Ascending aorta (tissue), 2 donors: ENCODE measurements around the gene SRC. TPM values are rescaled to one million over a fixed set of nuclear protein-coding genes. Genes with fewer than 3 reads are reported as not detected.

Experiments used
- DNase-seq, 2 donors: peaks; one replicate each; pipeline ENCODE4 v3.0.0-alpha.2; 2019; ENCODE audit warnings: low spot score in 2 of 2
- H3K27ac ChIP-seq, 2 donors: fragments of 200-600 bp; sonication (generic); one replicate each; pipeline ENCODE4 v1.5.1; 2016 to 2017; ENCODE audit warnings: mild to moderate bottlenecking in 1 of 2
- H3K27me3 ChIP-seq: fragments of 200-600 bp; sonication (generic); one replicate; pipeline ENCODE4 v1.5.1; 2017
- H3K36me3 ChIP-seq, 2 donors: fragments of 200-600 bp; sonication (generic); one replicate each; pipeline ENCODE4 v1.5.1; 2016
- H3K4me1 ChIP-seq, 2 donors: fragments of 200-600 bp; sonication (generic); one replicate each; pipeline ENCODE4 v1.5.1; 2016 to 2017; ENCODE audit warnings: mild to moderate bottlenecking in 1 of 2
- H3K4me3 ChIP-seq, 2 donors: fragments of 200-600 bp; sonication (generic); one replicate each; pipeline ENCODE4 v1.5.1; 2016 to 2017; ENCODE audit warnings: mild to moderate bottlenecking in 1 of 2
- H3K9me3 ChIP-seq, 2 donors: fragments of 200-600 bp; sonication (generic); one replicate each; pipeline ENCODE4 v1.5.1; 2016
- intact Hi-C: fragments of 100-400 bp; cut with DNase I; formaldehyde crosslinking; loops from one replicate; pipeline ENCODE4 v1.15.1; 2023
- total RNA-seq: library from RNA; depleted of rRNA; stranded (reverse); fragments of >200 nt; gene quantifications from one replicate; pipeline ENCODE4 v1.1.0, GENCODE V29; 2016
- TF ChIP-seq, protein P1 (sequence below), 3 experiments: fragments of 200-600 bp in 2 of 3; fragments of 450-650 bp in 1 of 3; sonication (generic) in 2 of 3; IDR thresholded peaks; one replicate each; pipeline ENCODE4 v1.5.1; 2016 to 2019; ENCODE audit warnings: antibody characterized with exemption in 3 of 3, mild to moderate bottlenecking in 1 of 3, moderate library complexity in 1 of 3

SRC gene
- total RNA-seq, 1 donor from 2014 or later = 67.4 TPM

DNA sequence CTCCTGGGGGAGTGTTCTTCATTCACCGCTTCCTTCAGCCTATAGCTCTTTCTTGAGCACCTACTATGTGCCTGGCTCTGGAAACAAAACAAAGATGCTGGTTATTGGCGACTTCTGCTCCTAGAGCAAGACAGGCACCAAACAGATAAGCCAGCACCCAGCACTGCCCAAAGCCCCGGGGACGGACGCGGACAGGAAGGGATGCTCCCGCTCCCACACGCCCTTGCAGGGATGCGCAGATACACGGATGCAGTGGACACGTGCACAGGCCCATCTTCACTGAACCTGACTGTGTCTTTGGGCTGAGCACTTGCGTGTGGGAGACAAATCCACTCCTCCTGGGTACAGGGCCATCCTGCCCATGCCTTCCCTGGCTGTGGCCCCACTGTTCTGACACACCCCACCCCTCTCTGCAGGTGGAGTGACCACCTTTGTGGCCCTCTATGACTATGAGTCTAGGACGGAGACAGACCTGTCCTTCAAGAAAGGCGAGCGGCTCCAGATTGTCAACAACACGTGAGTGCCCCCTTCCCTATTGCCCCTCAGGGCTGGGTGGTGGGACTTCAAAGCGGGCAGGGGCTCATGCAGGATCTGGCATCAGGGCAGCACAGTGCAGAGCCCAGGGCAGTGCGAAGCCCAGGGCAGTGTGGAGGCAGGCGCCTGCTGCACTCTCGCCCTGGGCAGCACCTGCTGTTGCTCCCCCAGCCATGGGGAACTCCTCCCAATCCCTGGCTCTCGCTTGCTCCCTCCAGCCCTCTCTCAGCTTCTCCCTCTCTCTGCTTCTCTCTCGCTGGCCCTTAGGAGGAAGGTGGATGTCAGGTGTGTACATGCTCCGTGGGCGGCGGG is 39.9 kb downstream of the SRC start:
- Histone ChIP-seq H3K9me3 (no peaks in the 10 kb centered on the region), H3K27ac (no peak overlapping the region), H3K36me3 (peaks cover 24 to 32% of the 10 kb centered on the region in 2 donors), H3K4me1 (peaks cover 3 to 17% of the 10 kb centered on the region in 2 donors), H3K27me3 (no peaks in the 10 kb centered on the region), H3K4me3 (no peak overlapping the region)
- peak in 1 of 2 donors; percentile 61 for DNase-seq
- TF ChIP-seq, protein P1, sequence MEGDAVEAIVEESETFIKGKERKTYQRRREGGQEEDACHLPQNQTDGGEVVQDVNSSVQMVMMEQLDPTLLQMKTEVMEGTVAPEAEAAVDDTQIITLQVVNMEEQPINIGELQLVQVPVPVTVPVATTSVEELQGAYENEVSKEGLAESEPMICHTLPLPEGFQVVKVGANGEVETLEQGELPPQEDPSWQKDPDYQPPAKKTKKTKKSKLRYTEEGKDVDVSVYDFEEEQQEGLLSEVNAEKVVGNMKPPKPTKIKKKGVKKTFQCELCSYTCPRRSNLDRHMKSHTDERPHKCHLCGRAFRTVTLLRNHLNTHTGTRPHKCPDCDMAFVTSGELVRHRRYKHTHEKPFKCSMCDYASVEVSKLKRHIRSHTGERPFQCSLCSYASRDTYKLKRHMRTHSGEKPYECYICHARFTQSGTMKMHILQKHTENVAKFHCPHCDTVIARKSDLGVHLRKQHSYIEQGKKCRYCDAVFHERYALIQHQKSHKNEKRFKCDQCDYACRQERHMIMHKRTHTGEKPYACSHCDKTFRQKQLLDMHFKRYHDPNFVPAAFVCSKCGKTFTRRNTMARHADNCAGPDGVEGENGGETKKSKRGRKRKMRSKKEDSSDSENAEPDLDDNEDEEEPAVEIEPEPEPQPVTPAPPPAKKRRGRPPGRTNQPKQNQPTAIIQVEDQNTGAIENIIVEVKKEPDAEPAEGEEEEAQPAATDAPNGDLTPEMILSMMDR (IDR thresholded peaks at IDR 0.05) = no peak
- intact Hi-C loops = loop anchor here (2.0 to 10.0 kb wide), 2 partner anchors 29 to 191 kb away; no protein-coding TSS in a partner anchor

GRCh38 chr20:37386505-37387251 is 40.7 kb downstream of the SRC start:
- peak in 1 of 2 donors; percentile 61 for DNase-seq
- Histone ChIP-seq H3K4me1 (peaks cover 3 to 20% of the 10 kb centered on the region in 2 donors), H3K27ac (no peak overlapping the region), H3K27me3 (no peaks in the 10 kb centered on the region), H3K9me3 (no peaks in the 10 kb centered on the region), H3K36me3 (peaks cover 24 to 32% of the 10 kb centered on the region in 2 donors), H3K4me3 (no peak overlapping the region)
- intact Hi-C loops = loop anchor here (10.0 kb wide), 1 partner anchor 192 kb away; no protein-coding TSS in a partner anchor
- TF ChIP-seq, protein P1 (IDR thresholded peaks at IDR 0.05) = no peak

- Histone ChIP-seq H3K4me1 (peaks cover 3 to 20% of the 10 kb centered on the region in 2 donors), H3K4me3 (no peak overlapping the region), H3K9me3 (no peaks in the 10 kb centered on the region), H3K36me3 (peaks cover 24 to 32% of the 10 kb centered on the region in 2 donors), H3K27me3 (no peaks in the 10 kb centered on the region), H3K27ac (no peak overlapping the region)
- TF ChIP-seq, protein P1 (IDR thresholded peaks at IDR 0.05) = no peak
- DNase-seq = peak in 1 of 2 donors; percentile 56
- intact Hi-C loops = loop anchor here (10.0 kb wide), 1 partner anchor 193 kb away; no protein-coding TSS in a partner anchor
These were observed 41.8 kb downstream of the SRC start for GRCh38 chr20:37387519-37388269.

- peaks cover 8 to 23% of the 10 kb centered on the region in 2 donors for H3K4me1 ChIP-seq
- no peak overlapping the region for H3K4me3 ChIP-seq
- H3K27ac ChIP-seq = no peak overlapping the region
- TF ChIP-seq, protein P1 (IDR thresholded peaks at IDR 0.05) = no peak
- peaks cover 24 to 34% of the 10 kb centered on the region in 2 donors for H3K36me3 ChIP-seq
- peak in 1 of 2 donors; percentile 61 for DNase-seq
- intact Hi-C loops = loop anchor here (10.0 kb wide), 1 partner anchor 194 kb away; no protein-coding TSS in a partner anchor
- H3K9me3 ChIP-seq = no peaks in the 10 kb centered on the region
- no peaks in the 10 kb centered on the region for H3K27me3 ChIP-seq
These were observed 42.9 kb downstream of the SRC start for GRCh38 chr20:37388831-37389230.

DNA sequence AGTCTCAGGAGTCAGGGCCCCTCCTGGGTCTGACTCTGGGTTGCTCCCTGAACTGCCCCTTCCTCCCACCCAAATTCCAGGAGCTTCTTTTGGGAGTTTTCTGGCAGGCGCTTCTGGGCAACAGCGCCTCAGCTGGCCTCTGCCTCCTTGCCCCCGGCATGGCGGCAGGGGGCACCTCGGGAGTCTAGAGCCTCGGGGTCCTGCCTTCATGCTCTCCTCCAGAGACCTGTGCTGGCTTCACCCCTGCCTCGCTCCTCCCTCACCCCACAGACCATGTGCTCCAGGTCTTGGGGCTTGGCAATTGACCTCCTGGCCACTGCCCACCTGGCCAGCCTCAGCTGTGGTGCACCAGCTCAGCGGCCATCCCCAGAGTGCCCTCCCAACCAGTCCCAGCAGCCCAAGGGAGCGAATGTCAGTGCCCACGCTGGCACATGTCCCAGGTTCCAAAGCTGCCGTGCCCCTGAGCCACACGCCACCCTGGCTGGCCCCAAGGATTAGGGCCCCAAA is 43.4 kb downstream of the SRC start:
- no peaks in the 10 kb centered on the region for H3K9me3 ChIP-seq
- H3K4me1 ChIP-seq = peaks cover 4 to 23% of the 10 kb centered on the region in 2 donors
- H3K27ac ChIP-seq = no peak overlapping the region
- DNase-seq = peak in 1 of 2 donors; percentile 51
- intact Hi-C loops = loop anchor here (10.0 kb wide), 1 partner anchor 194 kb away; no protein-coding TSS in a partner anchor
- no peaks in the 10 kb centered on the region for H3K27me3 ChIP-seq
- peaks cover 27 to 38% of the 10 kb centered on the region in 2 donors for H3K36me3 ChIP-seq
- H3K4me3 ChIP-seq = no peak overlapping the region
- TF ChIP-seq, protein P1 (IDR thresholded peaks at IDR 0.05) = no peak
